GM23338 (cell line): ENCODE data around the gene DDX19B. TPM values are rescaled to one million over a fixed set of nuclear protein-coding genes. Genes with fewer than 3 reads are reported as not detected.

Source experiments
- ATAC-seq: fragments of 200-7000 bp; cut with Tn5 transposase; 3 replicates; pipeline ENCODE4 v1.9.1; 2020
- DNase-seq: peaks from one replicate; pipeline ENCODE4 v3.0.0-alpha.2; 2015; ENCODE audit warnings: low spot score
- H2AFZ ChIP-seq: fragments of 200-600 bp; sonication (generic); 2 replicates; pipeline ENCODE4 v1.8.0; 2016; ENCODE audit warnings: antibody characterized with exemption, mild to moderate bottlenecking, moderate library complexity
- H3F3A ChIP-seq: fragments of 200-600 bp; sonication (generic); replicated peaks from 2 replicates; pipeline ENCODE4 v1.8.0; 2017; ENCODE audit warnings: antibody characterized with exemption, mixed run types, low read depth
- H3K27ac ChIP-seq: fragments of 200-600 bp; sonication (generic); 2 replicates; pipeline ENCODE4 v1.6.1; 2016; ENCODE audit warnings: low read depth
- H3K27me3 ChIP-seq: fragments of 200-600 bp; sonication (generic); 2 replicates; pipeline ENCODE4 v1.8.0; 2016; ENCODE audit warnings: mild to moderate bottlenecking, mixed run types, moderate library complexity; ENCODE audit not compliant: insufficient read depth
- H3K36me3 ChIP-seq: fragments of 200-600 bp; sonication (generic); 2 replicates; pipeline ENCODE4 v1.8.0; 2016; ENCODE audit warnings: mild to moderate bottlenecking; ENCODE audit not compliant: insufficient read depth
- H3K4me1 ChIP-seq: fragments of 200-600 bp; sonication (generic); 2 replicates; pipeline ENCODE4 v1.8.0; 2016; ENCODE audit warnings: mild to moderate bottlenecking, moderate library complexity; ENCODE audit not compliant: insufficient read depth
- H3K4me2 ChIP-seq: fragments of 200-600 bp; sonication (generic); 2 replicates; pipeline ENCODE4 v1.7.1; 2017; ENCODE audit warnings: mixed run types
- H3K4me3 ChIP-seq: fragments of 200-600 bp; sonication (generic); 2 replicates; pipeline ENCODE4 v1.6.1; 2016; ENCODE audit warnings: mixed run types
- H3K79me2 ChIP-seq: fragments of 200-600 bp; sonication (generic); replicated peaks from 2 replicates; pipeline ENCODE4 v1.8.0; 2017; ENCODE audit warnings: mild to moderate bottlenecking; ENCODE audit not compliant: insufficient read depth
- H3K9me2 ChIP-seq: fragments of 200-600 bp; sonication (generic); 2 replicates; pipeline ENCODE4 v1.8.0; 2017; ENCODE audit not compliant: insufficient read depth
- H4K20me1 ChIP-seq: fragments of 200-600 bp; sonication (generic); replicated peaks from 2 replicates; pipeline ENCODE4 v1.8.0; 2017; ENCODE audit warnings: mild to moderate bottlenecking; ENCODE audit not compliant: insufficient read depth
- H3K27ac Mint-ChIP-seq: 2 replicates; pipeline ENCODE4 v1.8.0; 2020; ENCODE audit warnings: inconsistent platforms, mild to moderate bottlenecking, moderate library complexity, mixed read lengths
- H3K27me3 Mint-ChIP-seq: 3 replicates; pipeline ENCODE4 v1.8.0; 2022; ENCODE audit warnings: low read depth, mild to moderate bottlenecking, moderate library complexity, mixed read lengths, inconsistent platforms; ENCODE audit not compliant: insufficient read depth, poor library complexity
- H3K36me3 Mint-ChIP-seq: 3 replicates; pipeline ENCODE4 v1.8.0; 2021; ENCODE audit warnings: low read depth, mild to moderate bottlenecking, inconsistent platforms, moderate library complexity, mixed read lengths
- H3K4me1 Mint-ChIP-seq: 3 replicates; pipeline ENCODE4 v1.8.0; 2020; ENCODE audit warnings: mild to moderate bottlenecking, inconsistent platforms, mixed read lengths
- H3K4me3 Mint-ChIP-seq: 3 replicates; pipeline ENCODE4 v1.8.0; 2021; ENCODE audit warnings: moderate library complexity, mild to moderate bottlenecking, inconsistent platforms, mixed read lengths
- H3K9me3 Mint-ChIP-seq: 3 replicates; pipeline ENCODE4 v1.8.0; 2020; ENCODE audit warnings: moderate library complexity, mild to moderate bottlenecking, inconsistent platforms, mixed read lengths
- CREB1 ChIP-seq: fragments of 250-450 bp; sonication (Bioruptor Pico); IDR thresholded peaks from 2 replicates; pipeline ENCODE4 v1.5.0; 2020; ENCODE audit warnings: low read depth, mild to moderate bottlenecking, moderate library complexity
- CTCF ChIP-seq, 2 experiments: fragments of 200-600 bp in 1 of 2; sonication (generic) in 1 of 2; conservative IDR thresholded peaks; 2 replicates each; pipeline versions ENCODE4 v1.5.1 to v1.6.1; 2016 to 2017; ENCODE audit warnings: antibody characterized with exemption in 2 of 2, low read depth in 2 of 2, mild to moderate bottlenecking in 2 of 2, moderate library complexity in 1 of 2
- EZH2phosphoT487 ChIP-seq: fragments of 200-600 bp; sonication (generic); IDR thresholded peaks from one replicate; pipeline ENCODE4 v1.8.1; 2018; ENCODE audit warnings: antibody characterized with exemption; ENCODE audit not compliant: unreplicated experiment
- JUNB ChIP-seq: IDR thresholded peaks from one replicate; pipeline ENCODE4 v1.6.1; 2016; ENCODE audit warnings: antibody characterized with exemption; ENCODE audit not compliant: unreplicated experiment
- NANOG ChIP-seq: IDR thresholded peaks from 2 replicates; pipeline ENCODE4 v1.6.1; 2016; ENCODE audit warnings: antibody characterized with exemption, borderline replicate concordance
- POLR2AphosphoS5 ChIP-seq: IDR thresholded peaks from 2 replicates; pipeline ENCODE4 v1.6.1; 2016; ENCODE audit warnings: antibody characterized with exemption, low read depth
- REST ChIP-seq: IDR thresholded peaks from one replicate; pipeline ENCODE4 v1.6.1; 2018; ENCODE audit warnings: antibody characterized with exemption; ENCODE audit not compliant: unreplicated experiment
- STAT1 ChIP-seq: IDR thresholded peaks from one replicate; pipeline ENCODE4 v1.6.1; 2016; ENCODE audit warnings: antibody characterized with exemption; ENCODE audit not compliant: unreplicated experiment
- ZNF114 ChIP-seq: fragments of 250-450 bp; sonication (Bioruptor Pico); IDR thresholded peaks from 2 replicates; pipeline ENCODE4 v1.5.0; 2020; ENCODE audit warnings: mild to moderate bottlenecking, moderate library complexity
- polyA plus RNA-seq: library from polyadenylated mRNA; unstranded; fragments of >200 nt; fragmentation: Nextera tagmentation; extraction: Ambion mirVana; gene quantifications from 2 replicates; pipeline ENCODE4 v1.2.1, GENCODE V29; 2016
- total RNA-seq: library from RNA; depleted of rRNA; stranded (reverse); fragments of >200 nt; shearing (Covaris generic); gene quantifications from 2 replicates; pipeline ENCODE4 v1.2.3, GENCODE V29; 2014
- TF ChIP-seq, protein P1 (sequence below): IDR thresholded peaks from 2 replicates; pipeline ENCODE4 v1.6.1; 2016; ENCODE audit warnings: antibody characterized with exemption

The DDX19B gene
- total and polyA plus RNA-seq, 2 experiments from 2014 or later, result 42.2 to 45.8 TPM

GRCh38 chr16:70250748-70251628 lies 48.0 kb upstream of the DDX19B start:
- Mint-ChIP-seq H3K27ac (no peak overlapping the region), H3K4me1 (peaks cover 17% of the 10 kb centered on the region), H3K4me3 (peak overlapping the region; percentile 83), H3K9me3 (peaks cover 2% of the 10 kb centered on the region; the same call in 1 of the 3 replicates), H3K27me3 (peaks cover 18% of the 10 kb centered on the region), H3K36me3 (peaks cover 56% of the 10 kb centered on the region)
- H3K4me3 ChIP-seq, result peak overlapping the region; percentile 81
- TF ChIP-seq JUNB (no peak), CTCF (conservative IDR thresholded peaks at IDR 0.05; ENCODE audit: low read depth in 2 of 2) (peak in 1 of 2 experiments; percentile 27; a peak in 2 of 4 replicates)
- peaks cover 29% of the 10 kb centered on the region for H4K20me1 ChIP-seq
- H3K4me1 ChIP-seq, result peaks cover 7% of the 10 kb centered on the region; the same call in 1 of the 2 replicates
- H3K9me2 ChIP-seq, result no peaks in the 10 kb centered on the region
- H3F3A ChIP-seq, result peaks cover 41% of the 10 kb centered on the region
- H2AFZ ChIP-seq, result no peak overlapping the region
- peak overlapping the region; percentile 85 for H3K4me2 ChIP-seq
- H3K36me3 ChIP-seq, result peaks cover 35% of the 10 kb centered on the region
- DNase-seq, result peak; percentile 62
- H3K27ac ChIP-seq, result no peak overlapping the region
- peak; percentile 46 for ATAC-seq
- peaks cover 29% of the 10 kb centered on the region for H3K79me2 ChIP-seq
- H3K27me3 ChIP-seq, result no peaks in the 10 kb centered on the region

DNA sequence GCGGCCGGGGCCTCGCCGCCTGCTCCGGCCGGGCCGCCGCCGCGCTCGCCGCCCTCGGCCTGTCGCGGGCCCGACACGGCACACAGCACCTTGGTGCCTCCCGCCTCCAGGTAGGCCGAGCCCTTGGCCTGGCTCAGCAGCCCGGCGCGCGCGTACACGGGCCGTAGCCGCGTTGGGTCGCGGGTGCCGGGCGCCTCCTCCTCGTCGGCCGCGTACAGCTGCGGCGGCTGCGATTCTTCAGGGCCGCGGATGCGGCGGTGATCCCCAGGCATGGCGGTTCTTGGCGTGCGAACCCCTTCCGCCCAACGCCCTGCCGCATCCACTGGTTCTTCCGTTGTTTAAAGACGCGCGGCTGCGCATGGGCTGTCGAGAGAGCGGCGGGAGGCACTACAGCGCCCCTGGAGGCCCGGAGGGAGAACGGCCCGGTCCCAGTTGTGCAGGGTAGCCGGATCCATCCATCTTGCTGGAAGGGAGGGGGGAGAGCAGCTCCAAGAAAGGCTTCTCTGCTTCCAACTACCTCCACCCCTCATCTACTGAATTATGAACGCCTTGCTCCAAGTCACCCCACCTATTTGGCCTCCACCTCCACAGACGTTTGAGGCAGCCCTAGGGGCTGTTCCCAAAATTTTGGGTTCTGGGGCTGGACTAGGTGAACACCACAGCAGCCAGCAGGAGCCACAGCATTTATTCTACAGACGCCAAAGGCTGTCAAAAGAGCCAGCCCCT lies 47.2 kb upstream of the DDX19B start, which contains the start of gene EXOSC6:
EXOSC6 (minus strand) TSS at position 312 of the 726 bp plus-strand sequence; CDS start at position 272, 40 bp downstream.
- Histone ChIP-seq H3K4me1 (peaks cover 7% of the 10 kb centered on the region; the same call in 1 of the 2 replicates), H3K27ac (peak within 1 kb of the TSS; percentile 94)

More for the DNA sequence above, 47.2 kb upstream of the DDX19B start, which contains the start of gene EXOSC6:
- H2AFZ ChIP-seq, result no peak within 1 kb of the TSS
- H4K20me1 ChIP-seq, result peaks cover 33% of the 10 kb centered on the region
- H3K9me3 Mint-ChIP-seq, result peaks cover 2% of the 10 kb centered on the region; the same call in 1 of the 3 replicates
- TF ChIP-seq, protein P1, sequence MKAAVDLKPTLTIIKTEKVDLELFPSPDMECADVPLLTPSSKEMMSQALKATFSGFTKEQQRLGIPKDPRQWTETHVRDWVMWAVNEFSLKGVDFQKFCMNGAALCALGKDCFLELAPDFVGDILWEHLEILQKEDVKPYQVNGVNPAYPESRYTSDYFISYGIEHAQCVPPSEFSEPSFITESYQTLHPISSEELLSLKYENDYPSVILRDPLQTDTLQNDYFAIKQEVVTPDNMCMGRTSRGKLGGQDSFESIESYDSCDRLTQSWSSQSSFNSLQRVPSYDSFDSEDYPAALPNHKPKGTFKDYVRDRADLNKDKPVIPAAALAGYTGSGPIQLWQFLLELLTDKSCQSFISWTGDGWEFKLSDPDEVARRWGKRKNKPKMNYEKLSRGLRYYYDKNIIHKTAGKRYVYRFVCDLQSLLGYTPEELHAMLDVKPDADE, result peak; percentile 67
- TF ChIP-seq EZH2phosphoT487 (no peak), ZNF114 (CRISPR knock-in tag) (no peak), STAT1 (no peak), CREB1 (CRISPR knock-in tag) (peak; percentile 68), POLR2AphosphoS5 (peak; percentile 99), CTCF (conservative IDR thresholded peaks at IDR 0.05; ENCODE audit: low read depth in 2 of 2) (peak; percentile 81 to 84), REST (no peak), NANOG (no peak)
- peak within 1 kb of the TSS; percentile 83 for H3K4me3 Mint-ChIP-seq
- H3K27ac Mint-ChIP-seq, result peak within 1 kb of the TSS; percentile 95
- peaks cover 18% of the 10 kb centered on the region for H3K27me3 Mint-ChIP-seq
- ATAC-seq (peak; percentile 81), DNase-seq (peak; percentile 97)
- H3K36me3 ChIP-seq, result peaks cover 43% of the 10 kb centered on the region
- H3F3A ChIP-seq, result peaks cover 49% of the 10 kb centered on the region
- H3K4me2 ChIP-seq, result peak within 1 kb of the TSS; percentile 85
- H3K79me2 ChIP-seq, result peaks cover 29% of the 10 kb centered on the region
- H3K4me3 ChIP-seq, result peak within 1 kb of the TSS; percentile 81
- H3K27me3 ChIP-seq, result no peaks in the 10 kb centered on the region
- peaks cover 64% of the 10 kb centered on the region for H3K36me3 Mint-ChIP-seq
- no peaks in the 10 kb centered on the region for H3K9me2 ChIP-seq
- H3K4me1 Mint-ChIP-seq, result peaks cover 17% of the 10 kb centered on the region
